Parathyroid adenoma (tissue), 2 donors: ENCODE measurements around the gene PPP2R1B.

Experiments
- H2AFZ ChIP-seq: fragments of 300-600 bp; sonication (generic); one replicate; pipeline ENCODE4 v1.7.0; 2017; ENCODE audit warnings: antibody characterized with exemption, mild to moderate bottlenecking
- H3K27ac ChIP-seq: fragments of 300-600 bp; sonication (generic); one replicate; pipeline ENCODE4 v1.7.0; 2017
- H3K27me3 ChIP-seq: fragments of 300-600 bp; sonication (generic); one replicate; pipeline ENCODE4 v1.7.0; 2017; ENCODE audit warnings: low read length; ENCODE audit not compliant: control insufficient read depth, insufficient read depth
- H3K36me3 ChIP-seq: fragments of 300-600 bp; sonication (generic); one replicate; pipeline ENCODE4 v1.7.0; 2017; ENCODE audit warnings: low read length; ENCODE audit not compliant: control insufficient read depth, insufficient read depth
- H3K4me1 ChIP-seq: fragments of 300-600 bp; sonication (generic); one replicate; pipeline ENCODE4 v1.7.0; 2017; ENCODE audit warnings: control low read depth
- H3K4me2 ChIP-seq: fragments of 300-600 bp; sonication (generic); one replicate; pipeline ENCODE4 v1.7.0; 2017; ENCODE audit warnings: low read length
- H3K4me3 ChIP-seq: fragments of 300-600 bp; sonication (generic); one replicate; pipeline ENCODE4 v1.7.0; 2017; ENCODE audit warnings: low read depth, low read length
- H3K79me2 ChIP-seq: fragments of 300-600 bp; sonication (generic); one replicate; pipeline ENCODE4 v1.7.0; 2017; ENCODE audit warnings: control low read depth
- H3K9ac ChIP-seq: fragments of 300-600 bp; sonication (generic); one replicate; pipeline ENCODE4 v1.7.0; 2017; ENCODE audit warnings: mild to moderate bottlenecking
- H3K9me3 ChIP-seq: fragments of 300-600 bp; sonication (generic); one replicate; pipeline ENCODE4 v1.7.0; 2017; ENCODE audit warnings: low read length; ENCODE audit not compliant: control insufficient read depth
- TF ChIP-seq, protein P1 (sequence below): fragments of 300-600 bp; sonication (generic); IDR thresholded peaks from one replicate; pipeline ENCODE4 v1.7.0; 2017; ENCODE audit warnings: antibody characterized with exemption, mild to moderate bottlenecking
- donor health status: primary hyperparathyroidism.

The PPP2R1B gene

GRCh38 chr11:111730871-111731591, 35.2 kb downstream of the PPP2R1B start:
- Histone ChIP-seq H2AFZ (no peak overlapping the region), H3K4me3 (no peak overlapping the region), H3K79me2 (no peaks in the 10 kb centered on the region), H3K4me1 (peaks cover 24% of the 10 kb centered on the region), H3K27ac (peak overlapping the region; percentile 99), H3K4me2 (no peak overlapping the region), H3K9ac (no peak overlapping the region), H3K27me3 (no peaks in the 10 kb centered on the region), H3K9me3 (no peaks in the 10 kb centered on the region), H3K36me3 (no peaks in the 10 kb centered on the region)
- TF ChIP-seq, protein P1, sequence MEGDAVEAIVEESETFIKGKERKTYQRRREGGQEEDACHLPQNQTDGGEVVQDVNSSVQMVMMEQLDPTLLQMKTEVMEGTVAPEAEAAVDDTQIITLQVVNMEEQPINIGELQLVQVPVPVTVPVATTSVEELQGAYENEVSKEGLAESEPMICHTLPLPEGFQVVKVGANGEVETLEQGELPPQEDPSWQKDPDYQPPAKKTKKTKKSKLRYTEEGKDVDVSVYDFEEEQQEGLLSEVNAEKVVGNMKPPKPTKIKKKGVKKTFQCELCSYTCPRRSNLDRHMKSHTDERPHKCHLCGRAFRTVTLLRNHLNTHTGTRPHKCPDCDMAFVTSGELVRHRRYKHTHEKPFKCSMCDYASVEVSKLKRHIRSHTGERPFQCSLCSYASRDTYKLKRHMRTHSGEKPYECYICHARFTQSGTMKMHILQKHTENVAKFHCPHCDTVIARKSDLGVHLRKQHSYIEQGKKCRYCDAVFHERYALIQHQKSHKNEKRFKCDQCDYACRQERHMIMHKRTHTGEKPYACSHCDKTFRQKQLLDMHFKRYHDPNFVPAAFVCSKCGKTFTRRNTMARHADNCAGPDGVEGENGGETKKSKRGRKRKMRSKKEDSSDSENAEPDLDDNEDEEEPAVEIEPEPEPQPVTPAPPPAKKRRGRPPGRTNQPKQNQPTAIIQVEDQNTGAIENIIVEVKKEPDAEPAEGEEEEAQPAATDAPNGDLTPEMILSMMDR, result no peak

- no peaks in the 10 kb centered on the region for H3K9me3 ChIP-seq
- TF ChIP-seq, protein P1, result no peak
- H3K4me2 ChIP-seq, result no peak overlapping the region
- H3K36me3 ChIP-seq, result no peaks in the 10 kb centered on the region
- no peaks in the 10 kb centered on the region for H3K27me3 ChIP-seq
- H3K4me1 ChIP-seq, result peaks cover 22% of the 10 kb centered on the region
- peak overlapping the region; percentile 99 for H3K27ac ChIP-seq
- H3K79me2 ChIP-seq, result no peaks in the 10 kb centered on the region
- no peak overlapping the region for H3K4me3 ChIP-seq
- H2AFZ ChIP-seq, result no peak overlapping the region
- H3K9ac ChIP-seq, result no peak overlapping the region
Measured at GRCh38 chr11:111729831-111730311, 36.3 kb downstream of the PPP2R1B start.

GRCh38 chr11:111729071-111729830, 36.9 kb downstream of the PPP2R1B start:
- no peaks in the 10 kb centered on the region for H3K79me2 ChIP-seq
- peaks cover 15% of the 10 kb centered on the region for H3K4me1 ChIP-seq
- H3K27me3 ChIP-seq, result no peaks in the 10 kb centered on the region
- no peak overlapping the region for H3K4me3 ChIP-seq
- H3K4me2 ChIP-seq, result no peak overlapping the region
- no peaks in the 10 kb centered on the region for H3K9me3 ChIP-seq
- TF ChIP-seq, protein P1, result no peak
- H3K27ac ChIP-seq, result peak overlapping the region; percentile 99
- H2AFZ ChIP-seq, result no peak overlapping the region
- H3K36me3 ChIP-seq, result no peaks in the 10 kb centered on the region
- H3K9ac ChIP-seq, result no peak overlapping the region

GRCh38 chr11:111727431-111727830, 38.8 kb downstream of the PPP2R1B start:
- TF ChIP-seq, protein P1, result no peak
- no peaks in the 10 kb centered on the region for H3K27me3 ChIP-seq
- no peak overlapping the region for H3K27ac ChIP-seq
- H3K36me3 ChIP-seq, result no peaks in the 10 kb centered on the region
- H3K4me3 ChIP-seq, result no peak overlapping the region
- no peaks in the 10 kb centered on the region for H3K79me2 ChIP-seq
- peaks cover 9% of the 10 kb centered on the region for H3K4me1 ChIP-seq
- no peak overlapping the region for H3K9ac ChIP-seq
- no peaks in the 10 kb centered on the region for H3K9me3 ChIP-seq
- H3K4me2 ChIP-seq, result no peak overlapping the region
- no peak overlapping the region for H2AFZ ChIP-seq
